OCI-LY7 (cell line): ENCODE results near the gene RASGRP2.

Experiments used
- EZH2phosphoT487 ChIP-seq: fragments of 200-600 bp; sonication (generic); IDR thresholded peaks from 2 replicates; pipeline ENCODE4 v1.6.1; 2018; ENCODE audit warnings: low read depth, borderline replicate concordance, mild to moderate bottlenecking, mixed run types, antibody characterized with exemption, low read length, moderate library complexity, mixed read lengths
- TF ChIP-seq, protein P1 (sequence below): fragments of 200-600 bp; sonication (generic); conservative IDR thresholded peaks from 2 replicates; pipeline ENCODE4 v1.5.1; 2014; ENCODE audit warnings: mild to moderate bottlenecking, antibody characterized with exemption, low read length, moderate library complexity, mixed read lengths

DNA sequence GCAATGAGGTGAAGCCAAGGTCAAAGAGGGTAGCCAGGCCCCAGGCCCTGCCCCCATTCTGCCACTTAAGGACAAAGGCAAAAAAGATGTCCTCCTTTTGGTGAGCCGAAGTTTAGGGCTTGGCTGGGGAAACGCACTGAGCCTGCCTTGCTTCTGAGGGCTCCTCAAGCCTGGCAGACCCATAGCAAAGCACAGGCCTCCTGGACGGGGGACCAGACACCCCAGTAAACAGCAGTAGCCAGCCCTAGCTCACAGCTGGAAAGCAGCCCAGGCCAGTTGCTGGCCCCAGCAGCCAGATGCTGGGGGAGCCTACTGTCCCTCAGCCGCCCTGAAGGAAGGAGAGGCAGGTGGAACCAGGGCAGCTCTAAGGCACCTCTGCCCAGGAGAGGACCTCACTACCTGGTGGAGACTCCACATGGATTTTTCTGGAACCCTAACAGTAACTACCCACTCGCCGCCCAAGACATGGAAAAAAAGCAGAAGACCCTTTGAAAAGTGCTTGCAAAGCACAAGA, 19.6 kb upstream of the RASGRP2 start:
- TF ChIP-seq, protein P1, sequence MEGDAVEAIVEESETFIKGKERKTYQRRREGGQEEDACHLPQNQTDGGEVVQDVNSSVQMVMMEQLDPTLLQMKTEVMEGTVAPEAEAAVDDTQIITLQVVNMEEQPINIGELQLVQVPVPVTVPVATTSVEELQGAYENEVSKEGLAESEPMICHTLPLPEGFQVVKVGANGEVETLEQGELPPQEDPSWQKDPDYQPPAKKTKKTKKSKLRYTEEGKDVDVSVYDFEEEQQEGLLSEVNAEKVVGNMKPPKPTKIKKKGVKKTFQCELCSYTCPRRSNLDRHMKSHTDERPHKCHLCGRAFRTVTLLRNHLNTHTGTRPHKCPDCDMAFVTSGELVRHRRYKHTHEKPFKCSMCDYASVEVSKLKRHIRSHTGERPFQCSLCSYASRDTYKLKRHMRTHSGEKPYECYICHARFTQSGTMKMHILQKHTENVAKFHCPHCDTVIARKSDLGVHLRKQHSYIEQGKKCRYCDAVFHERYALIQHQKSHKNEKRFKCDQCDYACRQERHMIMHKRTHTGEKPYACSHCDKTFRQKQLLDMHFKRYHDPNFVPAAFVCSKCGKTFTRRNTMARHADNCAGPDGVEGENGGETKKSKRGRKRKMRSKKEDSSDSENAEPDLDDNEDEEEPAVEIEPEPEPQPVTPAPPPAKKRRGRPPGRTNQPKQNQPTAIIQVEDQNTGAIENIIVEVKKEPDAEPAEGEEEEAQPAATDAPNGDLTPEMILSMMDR, result no peak
- no peak for TF ChIP-seq EZH2phosphoT487
